H1 (cell line): Measurements from ENCODE around the gene TAOK1.

Experiments used
- CTCF ChIP-seq, 3 experiments: IDR thresholded peaks; 1 replicate in 2 of 3; 2 replicates in 1 of 3; pipeline versions ENCODE4 v1.5.1 to v1.6.1; 2011; ENCODE audit warnings: low read length in 3 of 3, mild to moderate bottlenecking in 3 of 3, inconsistent platforms in 2 of 3, low read depth in 1 of 3, moderate library complexity in 1 of 3; ENCODE audit not compliant: insufficient read depth in 1 of 3; ENCODE audit errors: control extremely low read depth in 1 of 3
- EGR1 ChIP-seq: IDR thresholded peaks from 2 replicates; pipeline ENCODE4 v1.6.1; 2011; ENCODE audit warnings: low read depth, low read length, borderline replicate concordance
- POLR2AphosphoS5 ChIP-seq: IDR thresholded peaks from 2 replicates; pipeline ENCODE4 v1.6.1; 2011; ENCODE audit warnings: low read depth, low read length
- SP4 ChIP-seq: IDR thresholded peaks from 2 replicates; pipeline ENCODE4 v1.6.1; 2012; ENCODE audit warnings: low read length, inconsistent platforms
- TAF1 ChIP-seq: IDR thresholded peaks from 2 replicates; pipeline ENCODE4 v1.6.1; 2011; ENCODE audit warnings: mild to moderate bottlenecking, low read depth, low read length
- YY1 ChIP-seq: IDR thresholded peaks from 2 replicates; pipeline ENCODE4 v1.6.1; 2011; ENCODE audit warnings: low read depth, mild to moderate bottlenecking, low read length

GRCh38 chr17:29570521-29570920, 180.4 kb downstream of the TAOK1 start:
- TF ChIP-seq SP4 = no peak
- no peak for TF ChIP-seq CTCF (IDR thresholded peaks at IDR 0.05; ENCODE audit: control extremely low read depth in 1 of 3, insufficient read depth in 1 of 3, low read depth in 1 of 3, low read length in 3 of 3)
- no peak for TF ChIP-seq POLR2AphosphoS5
- TF ChIP-seq TAF1 = no peak
- no peak for TF ChIP-seq EGR1
- TF ChIP-seq YY1 = no peak
